Activated naive CD8-positive, alpha-beta T cell treated with anti-CD3 and anti-CD28 coated beads for 36 hours (primary cell): ENCODE data around the gene ACAN. TPM values are rescaled to one million over a fixed set of nuclear protein-coding genes. Genes with fewer than 3 reads are reported as not detected.

Experiments
- DNase-seq: peaks from one replicate; pipeline ENCODE4 v3.0.0; 2021
- H3K27ac Mint-ChIP-seq: one replicate; pipeline ENCODE4 v1.8.0; 2022; ENCODE audit warnings: mild to moderate bottlenecking, moderate library complexity, mixed read lengths
- H3K27me3 Mint-ChIP-seq: one replicate; pipeline ENCODE4 v1.8.0; 2022; ENCODE audit warnings: mild to moderate bottlenecking, mixed read lengths
- H3K36me3 Mint-ChIP-seq: one replicate; pipeline ENCODE4 v1.8.0; 2021; ENCODE audit warnings: mild to moderate bottlenecking, mixed read lengths
- H3K4me1 Mint-ChIP-seq: one replicate; pipeline ENCODE4 v1.8.0; 2021; ENCODE audit warnings: mixed read lengths
- H3K4me3 Mint-ChIP-seq: one replicate; pipeline ENCODE4 v1.8.0; 2022; ENCODE audit warnings: mild to moderate bottlenecking, moderate library complexity, mixed read lengths
- H3K9me3 Mint-ChIP-seq: one replicate; pipeline ENCODE4 v1.8.0; 2022; ENCODE audit warnings: mixed read lengths
- total RNA-seq, 2 experiments: library from RNA; stranded (reverse); gene quantifications; one replicate each; pipeline ENCODE4 v1.2.3, GENCODE V29; 2021

The ACAN gene
- total RNA-seq, 2 experiments from 2014 or later, result not detected

GRCh38 chr15:88792342-88793282, 10.6 kb upstream of the ACAN start:
- Mint-ChIP-seq H3K4me3 (no peak overlapping the region), H3K36me3 (no peaks in the 10 kb centered on the region), H3K9me3 (no peaks in the 10 kb centered on the region), H3K27ac (no peak overlapping the region), H3K4me1 (no peaks in the 10 kb centered on the region), H3K27me3 (peaks cover 48% of the 10 kb centered on the region)
- DNase-seq, result no peak

- H3K36me3 Mint-ChIP-seq, result no peaks in the 10 kb centered on the region
- no peaks in the 10 kb centered on the region for H3K4me1 Mint-ChIP-seq
- H3K9me3 Mint-ChIP-seq, result no peaks in the 10 kb centered on the region
- H3K27ac Mint-ChIP-seq, result no peak overlapping the region
- no peak for DNase-seq
- H3K27me3 Mint-ChIP-seq, result peaks cover 58% of the 10 kb centered on the region
- H3K4me3 Mint-ChIP-seq, result no peak overlapping the region
These were observed 9.2 kb upstream of the ACAN start for GRCh38 chr15:88794001-88794400.

- Mint-ChIP-seq H3K27ac (no peak overlapping the region), H3K9me3 (no peaks in the 10 kb centered on the region), H3K4me3 (no peak overlapping the region), H3K27me3 (peaks cover 77% of the 10 kb centered on the region), H3K4me1 (peaks cover 4% of the 10 kb centered on the region), H3K36me3 (no peaks in the 10 kb centered on the region)
- DNase-seq, result no peak
These were observed 5.4 kb upstream of the ACAN start for GRCh38 chr15:88797663-88798339.

- Mint-ChIP-seq H3K9me3 (no peaks in the 10 kb centered on the region), H3K27me3 (peaks cover 75% of the 10 kb centered on the region), H3K4me3 (no peak overlapping the region), H3K36me3 (no peaks in the 10 kb centered on the region), H3K27ac (no peak overlapping the region), H3K4me1 (peaks cover 4% of the 10 kb centered on the region)
- no peak for DNase-seq
These were observed 3.9 kb upstream of the ACAN start for GRCh38 chr15:88799341-88799740.

GRCh38 chr15:88800026-88800425, 3.2 kb upstream of the ACAN start:
- Mint-ChIP-seq H3K9me3 (no peaks in the 10 kb centered on the region), H3K27ac (no peak overlapping the region), H3K4me3 (no peak overlapping the region), H3K27me3 (peaks cover 77% of the 10 kb centered on the region), H3K4me1 (peaks cover 4% of the 10 kb centered on the region), H3K36me3 (no peaks in the 10 kb centered on the region)
- no peak for DNase-seq

- H3K4me3 Mint-ChIP-seq, result no peak overlapping the region
- H3K27me3 Mint-ChIP-seq, result peaks cover 78% of the 10 kb centered on the region
- H3K27ac Mint-ChIP-seq, result no peak overlapping the region
- no peaks in the 10 kb centered on the region for H3K9me3 Mint-ChIP-seq
- H3K36me3 Mint-ChIP-seq, result no peaks in the 10 kb centered on the region
- peaks cover 4% of the 10 kb centered on the region for H3K4me1 Mint-ChIP-seq
- no peak for DNase-seq
These were observed 2.5 kb upstream of the ACAN start for GRCh38 chr15:88800738-88801137.

- Mint-ChIP-seq H3K27ac (no peak overlapping the region), H3K27me3 (peaks cover 85% of the 10 kb centered on the region), H3K4me1 (peaks cover 4% of the 10 kb centered on the region), H3K4me3 (peak overlapping the region; percentile 61), H3K36me3 (no peaks in the 10 kb centered on the region), H3K9me3 (no peaks in the 10 kb centered on the region)
- DNase-seq, result no peak
These were observed 816 bp upstream of the ACAN start for GRCh38 chr15:88802250-88802990.

GRCh38 chr15:88802991-88803240, 320 bp upstream of the ACAN start:
- Mint-ChIP-seq H3K4me1 (peaks cover 4% of the 10 kb centered on the region), H3K9me3 (no peaks in the 10 kb centered on the region), H3K4me3 (no peak overlapping the region), H3K27ac (no peak overlapping the region), H3K36me3 (no peaks in the 10 kb centered on the region), H3K27me3 (peaks cover 84% of the 10 kb centered on the region)
- peak; percentile 5 for DNase-seq

GRCh38 chr15:88803920-88804247, 648 bp downstream of the ACAN start:
- H3K27ac Mint-ChIP-seq, result no peak overlapping the region
- peaks cover 80% of the 10 kb centered on the region for H3K27me3 Mint-ChIP-seq
- no peaks in the 10 kb centered on the region for H3K9me3 Mint-ChIP-seq
- H3K4me1 Mint-ChIP-seq, result peaks cover 4% of the 10 kb centered on the region
- DNase-seq, result no peak
- H3K36me3 Mint-ChIP-seq, result no peaks in the 10 kb centered on the region
- H3K4me3 Mint-ChIP-seq, result no peak overlapping the region

- H3K27ac Mint-ChIP-seq, result no peak overlapping the region
These were observed 1.0 kb downstream of the ACAN start for GRCh38 chr15:88804257-88804656.

GRCh38 chr15:88805031-88805780, 2.0 kb downstream of the ACAN start:
- DNase-seq, result no peak
- peaks cover 4% of the 10 kb centered on the region for H3K4me1 Mint-ChIP-seq
- H3K27ac Mint-ChIP-seq, result no peak overlapping the region
- no peaks in the 10 kb centered on the region for H3K36me3 Mint-ChIP-seq
- H3K4me3 Mint-ChIP-seq, result no peak overlapping the region
- peaks cover 68% of the 10 kb centered on the region for H3K27me3 Mint-ChIP-seq
- no peaks in the 10 kb centered on the region for H3K9me3 Mint-ChIP-seq

More at GRCh38 chr15:88804257-88804656, 1.0 kb downstream of the ACAN start:
- H3K27me3 Mint-ChIP-seq, result peaks cover 78% of the 10 kb centered on the region
- H3K4me3 Mint-ChIP-seq, result no peak overlapping the region
- no peaks in the 10 kb centered on the region for H3K9me3 Mint-ChIP-seq
- DNase-seq, result no peak
- peaks cover 4% of the 10 kb centered on the region for H3K4me1 Mint-ChIP-seq
- H3K36me3 Mint-ChIP-seq, result no peaks in the 10 kb centered on the region

- Mint-ChIP-seq H3K36me3 (no peaks in the 10 kb centered on the region), H3K27ac (no peak overlapping the region), H3K27me3 (peaks cover 37% of the 10 kb centered on the region), H3K4me3 (no peak overlapping the region), H3K4me1 (no peaks in the 10 kb centered on the region), H3K9me3 (no peaks in the 10 kb centered on the region)
- DNase-seq, result no peak
These were observed 7.2 kb downstream of the ACAN start for GRCh38 chr15:88810446-88810845.

GRCh38 chr15:88812133-88812532, 8.9 kb downstream of the ACAN start:
- no peak for DNase-seq
- Mint-ChIP-seq H3K27ac (no peak overlapping the region), H3K9me3 (no peaks in the 10 kb centered on the region), H3K4me3 (no peak overlapping the region), H3K36me3 (no peaks in the 10 kb centered on the region), H3K4me1 (no peaks in the 10 kb centered on the region), H3K27me3 (peaks cover 23% of the 10 kb centered on the region)

- no peaks in the 10 kb centered on the region for H3K4me1 Mint-ChIP-seq
- no peak overlapping the region for H3K27ac Mint-ChIP-seq
- no peaks in the 10 kb centered on the region for H3K9me3 Mint-ChIP-seq
- H3K4me3 Mint-ChIP-seq, result no peak overlapping the region
- no peak for DNase-seq
- H3K27me3 Mint-ChIP-seq, result peaks cover 14% of the 10 kb centered on the region
- H3K36me3 Mint-ChIP-seq, result no peaks in the 10 kb centered on the region
These were observed 10.7 kb downstream of the ACAN start for GRCh38 chr15:88813960-88814359.

- H3K27me3 Mint-ChIP-seq, result peaks cover 14% of the 10 kb centered on the region
- H3K9me3 Mint-ChIP-seq, result no peaks in the 10 kb centered on the region
- no peaks in the 10 kb centered on the region for H3K36me3 Mint-ChIP-seq
- H3K4me3 Mint-ChIP-seq, result no peak overlapping the region
- H3K4me1 Mint-ChIP-seq, result no peaks in the 10 kb centered on the region
- DNase-seq, result no peak
- H3K27ac Mint-ChIP-seq, result no peak overlapping the region
These were observed 11.2 kb downstream of the ACAN start for GRCh38 chr15:88814393-88814792.
